Stimulated activated CD4-positive, alpha-beta T cell treated with anti-CD3 and anti-CD28 coated beads, TNF-alpha, amount 100 ng/mL, for 4 hours (primary cell): ENCODE measurements around the gene CEACAM16.

Experiments used
- DNase-seq, 3 experiments: peaks; one replicate each; pipeline ENCODE4 v3.0.0-alpha.2; 2020; ENCODE audit warnings: low read depth in 3 of 3

Gene CEACAM16

DNA sequence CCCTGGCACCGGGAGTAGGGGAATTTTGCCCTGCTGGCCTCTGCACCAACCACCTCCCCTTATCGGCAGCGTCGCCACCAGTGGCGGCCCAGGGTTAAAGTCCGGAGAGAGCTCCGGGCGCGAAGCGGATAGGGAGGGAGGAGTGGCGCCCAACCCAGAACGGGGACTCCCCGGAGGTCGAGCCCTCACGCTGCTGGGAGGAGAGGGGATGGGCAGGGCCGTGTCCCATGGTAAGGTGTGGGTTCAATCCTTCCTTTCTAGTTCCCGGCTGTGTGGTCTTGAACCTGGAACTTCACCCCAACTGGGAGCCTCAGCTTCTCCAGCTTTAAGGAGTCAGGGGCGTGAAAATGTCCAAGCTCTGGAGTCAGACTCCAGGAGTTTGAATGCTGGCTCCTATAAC, 26.3 kb downstream of the CEACAM16 start:
- DNase-seq, result no peak

DNA sequence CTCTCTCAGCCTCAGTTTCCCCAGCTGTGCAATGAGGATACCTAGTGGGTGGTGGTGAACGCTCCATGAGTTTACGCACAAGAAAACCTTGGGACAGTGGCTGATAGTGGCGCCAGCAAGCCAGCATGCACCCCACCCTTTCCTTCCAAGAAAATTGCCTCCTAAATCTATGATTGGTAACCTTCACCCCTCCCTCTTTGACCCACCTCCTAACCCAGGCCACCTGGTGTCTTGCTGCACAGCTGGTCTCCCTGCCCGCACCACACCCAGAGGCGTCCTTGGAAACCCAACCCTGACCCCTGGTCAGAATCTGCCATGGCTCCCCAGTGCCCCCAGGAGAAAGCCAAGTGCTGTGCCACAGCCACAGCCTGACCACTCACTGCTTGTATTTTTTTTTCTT, 26.7 kb downstream of the CEACAM16 start:
- DNase-seq, result no peak

DNA sequence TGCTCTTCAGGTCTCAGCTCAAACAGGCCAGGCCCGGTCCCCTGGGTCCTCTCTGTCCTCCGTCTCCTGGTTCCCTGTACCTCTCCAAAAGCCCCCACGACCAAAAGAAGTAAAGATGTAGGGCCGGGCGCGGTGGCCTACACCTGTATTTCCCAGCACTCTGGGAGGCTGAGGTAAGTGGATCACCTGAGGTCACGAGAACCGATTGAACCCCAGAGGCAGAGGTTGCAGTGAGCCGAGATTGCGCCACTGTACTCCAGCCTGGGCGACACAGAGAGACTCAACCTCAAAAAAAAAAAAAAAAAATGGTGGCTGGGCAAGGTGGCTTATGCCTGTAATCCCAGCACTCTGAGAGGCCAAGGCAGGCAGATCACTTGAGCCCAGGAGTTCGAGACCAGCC, 27.5 kb downstream of the CEACAM16 start:
- no peak for DNase-seq

DNA sequence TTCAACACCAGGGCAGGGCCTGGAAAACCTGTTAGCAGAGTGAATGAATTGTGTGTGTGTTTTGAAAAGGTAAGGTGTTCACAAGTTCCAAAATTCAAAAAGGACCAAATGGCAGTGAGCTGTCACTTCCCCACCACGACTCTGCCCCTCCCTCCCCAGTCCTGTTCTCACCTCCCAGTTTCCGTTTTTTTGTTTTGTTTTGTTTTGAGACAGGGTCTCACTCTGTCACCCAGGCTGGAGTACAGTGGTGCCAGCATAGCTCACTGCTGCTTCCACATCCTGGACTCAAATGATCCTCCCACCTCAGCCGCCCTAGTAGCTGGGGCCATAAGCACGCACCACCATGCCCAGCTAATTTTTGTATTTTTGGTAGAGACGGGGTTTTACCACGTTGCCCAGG, 29.2 kb downstream of the CEACAM16 start:
- DNase-seq, result no peak

DNA sequence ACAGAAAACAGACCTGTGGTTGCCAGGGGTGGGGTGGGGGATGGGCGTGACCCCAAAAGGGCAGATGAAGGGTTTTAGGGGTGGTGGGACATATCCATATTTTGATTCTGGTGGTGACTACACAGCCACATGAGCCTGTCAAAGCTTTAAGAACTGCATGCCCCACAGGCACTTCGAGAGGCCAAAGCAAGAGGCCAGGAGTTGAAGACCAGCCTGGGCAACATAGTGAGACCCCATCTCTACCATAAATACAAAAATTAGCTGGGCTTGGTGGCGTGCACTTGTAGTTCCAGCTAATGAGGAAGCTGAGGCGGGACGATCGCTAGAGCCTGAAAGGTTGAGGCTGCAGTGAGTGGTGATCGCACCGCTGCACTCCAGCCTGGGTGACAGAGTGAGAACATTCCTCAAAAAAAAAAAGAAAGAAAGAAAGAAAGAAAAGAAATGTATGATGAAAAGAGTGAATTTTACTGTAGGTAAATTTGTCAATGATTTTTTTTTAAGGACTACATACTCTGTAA, 30.6 kb downstream of the CEACAM16 start:
- no peak for DNase-seq

DNA sequence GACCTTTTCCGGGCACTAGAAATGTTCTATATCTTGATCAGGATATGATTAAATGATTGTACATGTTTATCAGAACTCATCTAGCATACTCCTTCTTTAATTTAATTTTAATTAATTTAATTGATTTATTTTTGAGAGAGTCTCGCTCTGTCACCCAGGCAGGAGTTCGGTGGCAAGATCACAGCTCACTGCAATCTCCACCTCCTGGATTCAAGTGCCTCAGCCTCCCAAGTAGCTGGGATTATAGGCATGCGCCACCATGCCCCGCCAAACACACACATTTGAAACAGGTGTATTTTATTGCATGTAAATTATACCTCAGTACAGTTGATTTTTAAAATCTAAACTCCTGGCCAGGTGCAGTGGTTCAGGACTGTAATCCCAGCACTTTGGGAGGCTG, 32.1 kb downstream of the CEACAM16 start:
- no peak for DNase-seq

DNA sequence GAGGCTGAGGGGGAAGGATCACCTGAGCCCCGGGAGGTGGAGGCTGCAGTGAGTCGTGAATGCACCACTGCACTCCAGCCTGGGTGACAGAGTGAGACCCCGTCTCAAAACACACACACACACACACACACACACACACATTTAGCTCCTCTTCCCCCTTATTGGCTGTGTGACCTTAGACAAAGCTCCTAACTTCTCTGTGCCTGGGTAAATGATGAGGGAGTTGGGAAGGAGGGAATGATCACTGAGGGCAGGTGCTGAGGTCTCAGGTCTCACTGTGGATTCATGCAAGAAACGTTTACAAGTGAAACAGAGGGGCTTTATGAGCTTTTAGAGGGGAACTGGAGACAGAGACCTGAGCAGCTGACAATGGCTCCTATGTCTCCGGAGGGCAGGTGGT, 32.7 kb downstream of the CEACAM16 start:
- DNase-seq, result no peak

DNA sequence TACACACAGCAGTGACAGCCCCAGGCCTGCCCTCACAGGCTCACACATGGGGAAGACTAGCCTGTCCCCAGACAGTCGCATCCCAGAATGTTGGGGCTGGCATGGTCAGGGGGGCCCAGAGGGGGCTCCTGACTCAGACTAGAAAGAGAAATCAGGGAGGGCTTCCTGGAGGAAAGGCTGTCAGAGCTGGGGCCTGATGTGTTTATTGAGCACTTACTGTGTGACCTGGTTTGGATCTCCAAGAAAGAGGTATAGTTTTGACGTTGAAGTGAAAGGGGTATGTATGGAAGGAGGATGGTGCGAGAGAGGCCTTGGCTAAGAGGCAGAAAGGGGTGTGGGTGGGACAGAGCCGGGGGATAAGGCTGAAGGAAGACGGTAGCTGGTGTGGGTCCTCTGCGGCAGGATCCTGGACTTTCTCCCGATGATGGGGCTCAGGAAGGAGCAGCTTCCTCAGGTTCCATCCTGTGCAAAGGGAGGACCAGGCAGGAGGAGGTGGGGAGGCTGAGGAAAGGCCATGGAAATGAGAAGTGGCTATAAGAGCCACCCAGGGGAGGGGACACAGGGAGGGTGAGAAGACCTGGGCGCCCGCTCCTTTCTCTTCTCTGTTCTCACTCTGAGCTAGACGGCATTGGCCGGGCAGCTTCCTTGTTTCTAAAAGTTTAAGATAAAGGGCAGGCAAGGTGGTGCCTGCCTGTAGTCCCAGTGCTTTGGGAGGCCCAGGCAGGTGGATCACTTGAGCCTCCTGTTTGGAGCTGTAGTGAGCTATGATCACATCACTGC, 33.5 kb downstream of the CEACAM16 start:
- DNase-seq, result no peak

DNA sequence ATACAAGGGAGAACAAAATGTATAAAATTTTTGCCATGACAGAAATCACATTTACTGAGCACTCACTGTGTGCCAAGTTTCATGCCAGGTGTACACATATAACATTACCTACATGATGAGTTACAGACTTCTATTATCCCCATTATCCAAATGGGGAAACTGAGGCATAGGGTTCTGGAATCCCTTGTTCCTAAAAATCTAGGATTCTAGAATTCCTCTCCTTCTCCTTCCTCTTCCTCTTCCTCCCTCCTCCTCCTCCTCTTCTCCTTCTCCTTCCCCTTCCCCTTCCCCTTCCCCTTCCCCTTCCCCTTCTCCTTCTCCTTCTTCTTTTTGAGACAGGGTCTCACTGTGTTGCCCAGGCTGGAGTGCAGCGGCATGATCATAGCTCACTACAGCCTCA, 35.4 kb downstream of the CEACAM16 start:
- DNase-seq, result no peak

DNA sequence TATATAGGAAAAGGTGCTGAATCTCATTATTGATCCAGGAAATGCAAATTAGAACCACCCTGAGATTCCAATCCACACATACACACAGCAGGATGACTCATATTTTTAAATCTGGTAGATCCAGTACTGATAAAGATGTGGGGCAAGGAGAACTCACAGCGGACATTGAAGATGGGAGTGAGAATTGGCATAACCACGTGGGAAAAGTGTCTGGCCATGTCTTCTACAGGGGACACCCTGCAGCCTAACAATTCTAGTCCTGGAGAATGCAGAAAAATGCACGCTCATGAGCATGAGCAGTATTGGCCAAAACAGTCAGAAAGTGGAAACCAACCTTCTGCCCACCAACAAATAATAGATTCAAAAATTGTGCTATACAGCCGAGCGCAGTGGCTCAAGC, 36.1 kb downstream of the CEACAM16 start:
- DNase-seq, result no peak

DNA sequence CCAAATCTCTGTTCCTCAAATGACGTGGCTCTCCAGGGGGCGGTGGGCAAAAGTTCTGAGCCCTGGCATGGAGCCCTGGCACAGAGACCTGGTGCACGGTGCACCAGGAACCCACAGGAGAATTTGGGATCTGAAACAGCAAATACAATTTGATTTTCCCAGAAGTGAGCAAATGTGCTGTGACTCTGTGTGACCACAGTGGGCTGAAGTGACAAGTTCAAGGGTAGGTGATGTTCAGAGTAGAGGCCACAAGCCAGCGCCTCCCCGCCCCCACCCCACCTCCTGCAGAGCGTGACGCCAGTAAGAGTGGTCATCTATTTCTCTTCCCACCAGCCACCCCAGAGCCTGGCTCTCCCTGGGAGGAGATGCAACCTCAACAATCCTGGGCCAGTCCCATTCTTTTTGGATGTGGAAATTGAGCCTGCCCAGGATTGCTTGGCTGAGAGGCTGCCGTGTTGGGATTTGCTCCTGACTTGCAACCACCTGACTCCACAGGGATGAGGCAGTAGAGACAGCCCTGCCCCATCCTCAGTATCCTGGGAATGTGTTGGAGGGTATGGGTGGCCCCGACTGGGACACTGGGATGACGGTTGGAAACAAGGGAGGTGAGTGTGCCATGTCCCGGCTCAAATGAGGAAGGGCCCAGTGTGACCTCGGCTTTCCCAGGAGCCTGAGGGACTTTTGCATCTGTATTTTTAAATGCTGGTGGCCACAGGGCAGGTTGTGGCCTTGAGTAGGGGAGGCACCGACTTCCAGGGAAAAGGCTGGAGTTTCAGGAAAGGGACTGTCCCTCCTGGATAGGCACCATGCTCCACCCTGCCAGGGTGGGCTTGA, 38.5 kb downstream of the CEACAM16 start:
- no peak for DNase-seq

DNA sequence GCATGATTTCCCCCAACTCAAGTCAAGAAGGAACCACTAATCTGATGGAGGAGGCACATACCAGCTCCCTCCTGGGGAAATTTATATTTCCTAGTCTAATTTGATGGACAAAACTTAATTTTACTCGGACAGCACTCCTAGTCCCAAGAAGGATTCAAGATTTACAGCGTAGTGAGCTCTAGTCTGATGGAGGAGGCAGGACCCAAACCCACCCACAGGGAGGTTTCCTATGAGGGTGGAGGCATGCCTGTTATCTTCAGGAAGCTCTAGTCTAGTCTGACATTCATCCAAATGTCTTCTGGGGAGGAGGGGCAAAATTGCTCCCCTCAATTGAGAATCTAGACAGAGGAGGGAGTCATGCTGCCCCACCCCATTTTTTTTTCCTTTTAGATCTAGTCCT, 39.2 kb downstream of the CEACAM16 start:
- DNase-seq, result no peak

DNA sequence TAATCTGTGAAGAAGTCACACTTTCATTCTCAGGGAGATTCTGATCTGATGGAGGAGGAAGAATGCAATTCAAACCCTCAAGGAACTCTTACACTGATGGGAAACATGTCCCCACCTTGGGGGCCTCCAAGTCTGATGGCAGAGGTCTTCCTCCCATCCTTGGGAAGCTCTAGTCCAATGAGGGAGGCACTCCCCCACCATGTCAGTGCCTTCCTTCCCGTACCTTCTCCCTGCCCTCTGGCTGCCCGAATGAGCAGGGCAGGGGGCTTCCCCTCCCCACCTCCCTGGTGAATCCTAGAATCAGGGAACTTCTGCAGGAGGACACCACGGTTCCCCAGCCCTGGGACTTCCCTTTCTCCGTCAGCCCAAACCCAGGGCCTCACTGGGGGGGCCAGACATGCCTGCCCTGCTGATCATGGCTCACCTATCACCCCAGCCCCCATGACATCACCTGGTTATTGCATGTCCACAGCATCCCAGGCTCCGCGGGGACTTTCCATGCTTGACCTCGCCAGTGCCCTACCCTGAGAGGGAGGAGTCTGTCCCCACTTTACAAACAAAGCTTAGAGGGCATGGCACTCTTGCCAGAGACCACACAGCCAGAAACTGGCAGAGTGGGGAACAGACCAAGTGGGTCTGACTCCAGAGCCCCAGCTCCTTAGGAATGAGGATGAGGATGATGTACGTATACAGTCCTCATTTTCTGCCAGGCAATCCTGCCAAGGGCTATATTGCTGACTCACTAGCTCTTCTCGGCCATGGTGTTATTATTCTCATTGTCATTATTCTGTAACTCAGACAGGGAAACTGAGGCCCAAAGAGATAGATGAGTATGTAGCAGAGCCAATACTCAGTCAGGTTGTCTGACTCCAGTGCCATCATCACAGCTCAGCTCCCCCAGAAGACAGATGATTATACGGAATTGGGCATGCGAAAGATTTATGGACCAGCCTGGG, 39.9 kb downstream of the CEACAM16 start:
- no peak for DNase-seq

DNA sequence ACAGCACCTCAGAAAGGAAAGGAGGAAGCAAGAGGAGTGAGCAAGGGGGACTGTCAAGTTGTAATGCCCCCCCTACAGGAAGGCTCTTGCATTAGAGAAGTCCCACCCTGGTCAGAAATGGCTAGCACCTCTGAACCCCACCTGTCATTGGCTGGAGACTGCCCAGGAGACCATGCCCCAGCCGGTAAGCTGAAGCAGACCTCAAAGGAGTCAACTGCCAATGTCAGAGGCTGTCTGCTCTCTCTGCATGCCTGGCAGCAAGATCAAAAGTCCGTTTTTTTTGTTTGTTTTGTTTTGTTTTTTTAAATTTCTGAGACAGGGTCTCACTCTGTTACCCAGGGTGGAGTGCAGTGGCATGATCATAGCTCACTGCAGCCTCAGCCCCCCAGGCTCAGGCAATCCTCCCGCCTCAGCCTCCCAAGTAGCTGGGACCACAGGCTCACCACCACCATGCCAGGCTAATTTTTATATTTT, 41.4 kb downstream of the CEACAM16 start:
- no peak for DNase-seq

DNA sequence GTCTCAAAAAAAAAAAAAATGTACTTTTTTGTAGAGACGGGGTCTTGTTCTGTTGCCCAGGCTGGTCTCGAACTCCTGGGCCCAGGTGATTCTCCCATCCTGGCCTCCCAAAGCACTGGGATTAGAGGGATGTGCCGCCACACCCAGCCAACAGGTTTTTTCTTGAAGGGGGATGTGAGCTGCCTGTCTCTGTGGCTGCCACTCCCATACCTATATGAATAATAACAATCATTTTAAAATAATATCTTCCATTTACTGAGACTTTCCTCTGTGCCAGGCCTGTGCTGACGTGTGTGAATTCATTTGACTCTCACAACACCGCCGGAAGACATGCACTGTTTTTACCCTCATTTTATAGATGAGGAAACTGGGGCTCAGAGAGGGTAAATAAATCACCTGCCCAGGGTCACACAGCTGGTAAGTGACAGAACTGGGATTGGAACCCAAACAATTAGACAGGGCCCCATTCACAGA, 42.3 kb downstream of the CEACAM16 start:
- no peak for DNase-seq

DNA sequence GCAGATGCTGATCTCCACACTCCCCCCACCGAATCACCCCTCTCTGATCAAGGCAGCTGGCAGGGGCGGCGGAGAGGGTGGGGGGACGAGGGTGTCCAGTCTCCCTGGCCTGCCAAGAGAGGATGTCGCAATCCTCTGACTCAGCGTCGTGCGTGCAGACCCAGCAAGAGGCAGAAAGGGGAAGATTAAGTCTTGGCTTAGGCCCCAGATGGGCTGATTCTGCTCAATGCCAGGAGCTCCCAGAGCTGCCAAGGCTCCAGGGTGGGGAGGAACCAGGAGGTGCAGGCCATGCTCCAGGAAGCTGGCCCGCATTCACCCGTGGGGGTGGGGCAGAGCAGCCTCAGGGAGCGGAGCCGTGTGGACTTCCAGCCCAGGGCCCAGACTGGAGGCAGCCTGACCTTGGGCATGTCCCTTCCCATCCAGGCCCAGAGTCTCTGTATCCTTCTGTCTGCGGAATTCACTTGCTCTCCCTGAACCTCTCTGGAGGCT, 42.9 kb downstream of the CEACAM16 start:
- no peak for DNase-seq

DNA sequence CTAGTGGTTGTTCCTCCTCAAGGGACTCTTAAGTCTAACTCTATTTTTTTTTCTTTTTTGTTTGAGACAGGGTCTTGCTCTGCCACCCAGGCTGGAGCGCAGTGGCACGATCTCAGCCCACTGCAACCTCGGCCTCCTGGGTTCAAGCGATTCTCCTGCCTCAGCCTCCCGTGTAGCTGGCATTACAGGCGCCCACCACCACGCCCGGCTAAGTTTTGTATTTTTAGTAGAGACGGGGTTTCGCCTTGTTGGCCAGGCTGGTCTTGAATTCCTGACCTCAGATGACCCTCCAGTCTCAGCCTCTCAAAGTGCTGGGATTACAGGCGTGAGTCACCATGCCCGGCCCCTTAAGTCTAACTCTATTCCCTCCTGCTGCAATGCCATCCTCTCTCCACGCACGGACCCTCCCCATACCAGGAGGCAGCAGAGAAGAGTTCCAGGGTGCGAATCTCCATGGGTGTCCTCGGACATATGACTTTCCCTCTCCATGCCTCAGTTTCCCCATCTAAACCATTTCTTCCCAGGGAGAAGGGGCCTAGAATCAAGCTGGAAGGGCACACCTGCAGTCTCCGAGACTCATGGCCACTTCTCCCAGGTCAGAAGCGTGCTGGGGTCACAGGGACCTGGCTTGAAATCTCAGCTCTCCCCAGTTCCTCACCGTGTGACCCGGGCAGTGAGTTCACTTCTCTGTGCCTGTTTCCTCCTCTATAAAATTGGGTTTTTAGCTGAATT, 43.5 kb downstream of the CEACAM16 start:
- DNase-seq, result no peak

DNA sequence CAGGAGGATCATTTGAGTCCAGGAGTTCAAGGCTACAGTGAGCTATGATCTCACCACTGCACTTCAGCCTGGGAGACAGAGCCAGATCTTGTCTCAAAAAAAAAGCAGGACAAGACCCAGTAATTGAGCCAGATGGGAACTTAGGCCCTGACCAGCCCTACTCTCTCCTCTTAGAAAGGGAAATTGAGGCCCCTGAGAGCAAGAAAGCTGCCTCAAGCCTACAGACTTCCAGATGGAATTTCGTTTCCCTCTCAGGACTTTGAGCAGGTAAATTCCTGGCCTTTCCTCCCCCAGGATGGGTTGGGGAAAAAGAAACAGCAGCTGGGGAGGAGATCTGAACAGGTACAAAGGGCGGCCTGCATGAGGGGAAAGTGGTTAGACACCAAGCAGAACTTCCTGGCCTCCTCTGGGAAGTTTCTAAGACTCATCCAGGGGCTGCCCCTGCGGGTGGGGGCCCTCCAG, 46.0 kb downstream of the CEACAM16 start:
- DNase-seq, result no peak

DNA sequence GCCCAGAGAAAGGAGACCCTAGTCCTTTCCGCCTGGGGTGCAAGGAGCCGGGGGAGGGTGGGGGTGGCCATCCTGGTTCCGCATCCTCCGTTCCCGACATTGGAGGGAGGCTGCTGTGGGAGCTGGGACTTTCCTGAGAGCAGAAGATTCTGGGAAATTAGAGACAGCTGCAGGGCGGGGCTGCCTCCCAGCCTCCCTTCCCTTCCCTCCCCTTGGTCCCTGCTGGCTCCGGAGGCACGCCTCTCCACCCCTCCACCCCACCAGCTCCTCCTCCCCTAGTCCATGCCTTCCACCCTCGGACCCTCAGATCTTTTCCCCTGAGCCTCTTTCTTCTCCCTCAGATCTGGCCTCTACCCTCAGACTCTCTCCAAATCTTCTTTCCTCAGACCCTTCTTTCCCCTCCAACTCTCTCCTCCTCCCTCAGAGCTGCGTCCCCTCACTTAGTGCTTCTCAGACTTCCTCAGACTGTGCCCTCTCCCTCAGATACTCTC, 46.4 kb downstream of the CEACAM16 start:
- no peak for DNase-seq

DNA sequence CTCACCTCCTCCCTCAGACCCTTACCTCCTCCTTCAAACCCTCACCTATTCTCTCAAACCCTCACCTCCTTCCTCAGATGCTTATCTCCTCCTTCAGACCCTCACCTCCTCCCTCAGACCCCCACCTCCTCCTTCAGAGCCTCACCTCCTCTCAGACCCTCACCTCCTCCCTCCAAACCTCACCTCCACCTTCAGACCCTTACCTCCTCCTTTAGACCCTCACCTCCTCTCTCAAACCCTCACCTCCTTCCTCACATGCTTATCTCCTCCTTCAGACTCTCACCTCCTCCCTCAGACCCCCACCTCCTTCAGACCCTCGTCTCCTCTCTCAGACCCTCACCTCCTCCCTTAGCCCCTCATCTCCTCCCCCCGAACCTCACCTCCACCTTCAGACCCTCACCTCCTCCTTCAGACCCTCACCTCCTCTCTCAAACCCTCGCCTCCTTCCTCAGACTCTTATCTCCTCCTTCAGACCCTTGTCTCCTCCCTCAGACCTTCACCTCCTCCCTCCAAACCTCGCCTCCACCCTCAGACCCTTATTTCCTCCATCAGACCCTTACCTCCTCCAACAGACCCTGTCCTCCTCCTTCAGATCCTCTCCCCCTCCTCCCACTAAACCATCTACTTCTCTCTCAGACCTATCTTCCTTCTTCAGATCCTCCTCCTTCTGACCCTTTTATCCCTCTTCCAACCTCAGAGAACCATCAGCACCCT, 47.1 kb downstream of the CEACAM16 start:
- DNase-seq, result no peak
